Fibroblast of skin of left quadriceps (primary cell): ENCODE data around the gene SRCAP.

ENCODE experiments used
- DNase-seq, 2 experiments: peaks; one replicate each; pipeline ENCODE4 v3.0.0-alpha.2; 2013; ENCODE audit warnings: low read depth in 2 of 2

Gene SRCAP

DNA sequence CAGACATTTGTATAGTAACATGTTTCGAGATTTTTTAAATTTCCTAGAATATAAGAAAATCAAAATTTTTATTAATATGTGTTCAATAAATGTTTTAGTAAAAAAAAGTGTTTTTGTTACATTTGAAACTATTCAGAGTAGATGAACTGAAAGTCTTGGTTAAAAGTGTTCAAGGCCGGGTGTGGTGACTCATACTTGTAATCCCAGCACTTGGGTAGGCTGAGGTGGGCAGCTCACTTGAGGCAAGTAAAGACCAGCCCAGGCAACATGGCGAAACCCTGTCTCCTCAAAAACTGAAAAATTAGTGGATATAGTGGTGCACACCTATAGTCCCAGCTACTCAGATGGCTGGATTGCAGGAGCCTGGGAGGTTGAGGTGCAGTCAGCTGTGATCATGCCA is 32.4 kb downstream of the SRCAP start:
- DNase-seq = no peak

DNA sequence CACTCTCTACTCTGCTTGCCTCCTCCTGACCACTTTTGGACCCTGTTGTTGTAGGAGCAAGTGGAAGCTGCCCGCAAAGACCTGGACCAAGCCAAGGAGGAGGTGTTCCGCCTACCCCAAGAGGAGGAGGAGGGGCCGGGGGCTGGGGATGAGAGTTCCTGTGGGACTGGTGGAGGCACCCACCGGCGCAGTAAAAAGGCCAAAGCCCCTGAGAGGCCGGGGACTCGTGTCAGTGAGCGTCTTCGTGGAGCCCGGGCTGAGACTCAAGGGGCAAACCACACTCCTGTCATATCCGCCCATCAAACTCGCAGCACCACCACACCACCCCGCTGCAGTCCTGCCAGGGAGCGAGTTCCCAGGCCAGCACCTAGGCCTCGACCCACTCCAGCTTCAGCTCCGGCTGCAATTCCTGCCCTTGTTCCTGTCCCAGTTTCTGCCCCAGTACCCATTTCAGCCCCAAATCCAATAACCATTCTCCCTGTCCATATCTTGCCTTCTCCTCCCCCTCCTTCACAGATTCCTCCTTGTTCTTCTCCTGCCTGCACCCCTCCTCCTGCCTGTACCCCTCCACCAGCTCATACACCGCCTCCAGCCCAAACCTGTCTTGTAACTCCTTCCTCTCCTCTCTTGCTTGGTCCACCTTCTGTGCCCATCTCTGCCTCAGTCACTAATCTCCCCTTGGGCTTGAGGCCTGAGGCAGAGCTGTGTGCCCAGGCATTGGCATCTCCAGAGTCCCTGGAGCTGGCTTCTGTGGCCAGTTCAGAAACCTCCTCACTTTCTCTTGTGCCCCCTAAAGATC is 38.2 kb downstream of the SRCAP start:
- no peak for DNase-seq

DNA sequence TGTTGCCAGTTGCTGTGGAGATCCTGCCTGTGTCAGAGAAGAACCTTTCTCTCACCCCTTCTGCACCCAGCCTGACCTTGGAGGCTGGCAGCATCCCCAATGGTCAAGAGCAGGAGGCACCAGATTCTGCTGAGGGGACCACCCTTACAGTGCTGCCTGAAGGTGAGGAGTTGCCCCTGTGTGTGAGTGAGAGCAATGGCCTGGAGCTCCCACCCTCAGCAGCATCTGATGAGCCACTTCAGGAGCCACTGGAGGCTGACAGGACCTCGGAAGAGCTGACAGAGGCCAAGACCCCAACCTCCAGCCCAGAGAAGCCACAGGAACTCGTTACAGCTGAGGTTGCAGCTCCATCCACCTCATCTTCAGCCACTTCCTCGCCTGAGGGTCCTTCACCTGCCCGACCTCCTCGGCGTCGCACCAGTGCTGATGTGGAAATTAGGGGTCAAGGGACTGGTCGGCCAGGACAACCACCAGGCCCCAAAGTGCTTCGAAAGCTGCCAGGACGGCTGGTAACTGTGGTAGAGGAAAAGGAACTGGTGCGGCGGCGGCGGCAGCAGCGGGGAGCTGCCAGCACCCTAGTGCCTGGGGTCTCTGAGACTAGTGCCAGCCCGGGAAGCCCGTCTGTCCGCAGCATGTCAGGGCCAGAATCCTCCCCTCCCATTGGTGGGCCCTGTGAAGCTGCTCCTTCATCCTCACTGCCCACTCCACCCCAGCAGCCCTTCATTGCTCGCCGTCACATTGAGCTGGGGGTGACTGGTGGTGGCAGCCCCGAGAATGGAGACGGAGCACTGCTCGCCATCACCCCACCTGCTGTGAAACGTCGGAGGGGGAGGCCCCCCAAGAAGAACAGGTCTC is 39.0 kb downstream of the SRCAP start:
- no peak for DNase-seq

DNA sequence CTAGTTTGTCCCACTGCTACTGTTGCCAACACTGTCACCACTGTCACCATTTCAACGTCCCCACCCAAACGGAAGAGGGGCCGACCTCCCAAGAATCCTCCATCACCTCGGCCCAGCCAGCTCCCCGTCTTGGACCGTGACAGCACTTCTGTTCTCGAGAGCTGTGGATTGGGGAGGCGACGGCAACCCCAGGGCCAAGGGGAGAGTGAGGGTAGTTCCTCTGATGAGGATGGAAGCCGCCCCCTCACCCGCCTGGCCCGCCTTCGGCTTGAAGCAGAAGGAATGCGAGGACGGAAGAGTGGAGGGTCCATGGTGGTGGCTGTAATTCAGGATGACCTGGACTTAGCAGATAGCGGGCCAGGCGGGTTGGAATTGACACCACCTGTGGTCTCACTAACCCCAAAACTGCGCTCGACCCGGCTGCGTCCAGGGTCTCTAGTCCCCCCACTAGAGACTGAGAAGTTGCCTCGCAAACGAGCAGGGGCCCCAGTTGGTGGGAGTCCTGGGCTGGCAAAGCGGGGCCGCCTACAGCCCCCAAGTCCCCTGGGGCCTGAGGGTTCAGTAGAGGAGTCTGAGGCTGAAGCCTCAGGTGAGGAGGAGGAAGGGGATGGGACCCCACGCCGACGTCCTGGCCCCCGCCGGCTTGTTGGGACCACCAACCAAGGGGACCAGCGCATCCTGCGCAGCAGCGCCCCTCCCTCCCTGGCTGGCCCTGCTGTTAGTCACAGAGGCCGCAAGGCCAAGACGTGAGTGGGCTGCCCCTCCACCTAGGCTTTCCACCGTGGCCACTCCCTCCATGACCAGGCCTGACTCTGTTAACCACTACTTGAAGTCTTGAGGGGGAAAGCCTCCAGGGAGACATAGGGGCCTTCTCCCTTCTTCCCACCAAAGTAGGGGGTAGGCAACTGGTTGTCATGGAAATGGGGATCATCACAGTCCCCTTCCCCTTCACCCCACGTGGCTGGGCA is 40.3 kb downstream of the SRCAP start:
- no peak for DNase-seq

DNA sequence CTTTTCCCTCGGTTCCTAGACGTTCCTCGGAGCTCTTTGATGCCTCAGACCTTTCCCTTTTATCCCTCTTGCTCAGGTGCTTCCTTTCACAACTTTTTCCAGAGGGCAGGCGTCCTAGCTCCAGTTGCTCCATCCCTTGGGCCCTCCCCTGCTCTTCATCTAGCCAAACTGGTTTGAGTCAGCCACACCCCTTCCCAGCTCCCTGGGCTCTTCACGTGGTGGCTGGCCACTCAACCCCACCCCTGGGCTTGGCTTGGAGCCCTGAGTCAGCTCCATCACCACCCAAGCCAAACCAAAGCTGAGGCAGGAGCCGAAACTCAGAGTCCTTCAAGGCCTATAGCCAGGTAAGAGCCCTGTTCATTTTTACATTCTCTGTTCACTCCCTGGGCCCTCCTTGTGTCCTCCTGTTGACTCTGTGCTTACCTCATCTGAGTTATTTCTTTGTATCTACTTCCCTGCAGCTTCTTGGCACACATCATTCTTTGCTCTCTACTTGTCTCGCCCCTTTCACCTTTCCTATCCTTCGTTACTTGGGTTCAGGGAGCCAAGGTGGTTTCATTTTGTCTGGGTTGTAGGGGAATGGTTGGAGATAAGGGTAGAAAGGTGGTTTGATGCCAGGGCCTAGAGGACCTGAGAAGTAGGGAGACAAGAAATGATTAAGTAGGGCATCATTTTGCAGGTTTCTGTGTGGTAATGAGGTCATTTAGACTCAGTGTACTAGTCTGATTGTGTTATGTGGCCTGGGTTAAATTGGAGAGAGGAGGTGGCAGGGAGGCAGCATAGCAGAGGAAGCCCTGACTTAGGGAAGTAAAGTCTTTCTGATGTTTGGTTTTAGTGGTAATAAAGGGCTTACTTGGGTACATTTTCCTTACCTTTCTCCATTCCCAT is 41.6 kb downstream of the SRCAP start:
- DNase-seq = no peak

DNA sequence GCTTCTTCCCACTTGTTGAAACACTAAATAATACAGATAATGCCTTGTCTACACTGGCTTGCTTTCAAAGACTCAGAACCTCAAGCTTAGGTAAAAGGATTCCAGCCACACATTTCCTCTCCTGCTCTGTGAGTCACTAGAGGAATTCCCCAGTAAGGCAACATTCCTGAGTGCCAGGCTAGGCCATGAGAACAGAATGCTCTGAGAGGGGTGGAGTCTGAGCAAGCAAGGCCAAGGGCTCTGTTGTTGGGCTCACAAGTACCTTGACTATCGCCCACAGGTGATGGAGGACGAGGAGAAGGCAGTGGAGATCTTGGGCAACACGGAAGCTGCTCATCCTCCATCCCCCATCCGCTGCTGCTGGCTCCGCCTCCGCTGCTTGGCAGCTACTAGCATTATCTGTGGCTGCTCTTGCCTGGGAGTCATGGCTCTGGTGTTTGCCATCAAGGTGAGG is 42.5 kb downstream of the SRCAP start:
- DNase-seq = peak; percentile 36 to 45

DNA sequence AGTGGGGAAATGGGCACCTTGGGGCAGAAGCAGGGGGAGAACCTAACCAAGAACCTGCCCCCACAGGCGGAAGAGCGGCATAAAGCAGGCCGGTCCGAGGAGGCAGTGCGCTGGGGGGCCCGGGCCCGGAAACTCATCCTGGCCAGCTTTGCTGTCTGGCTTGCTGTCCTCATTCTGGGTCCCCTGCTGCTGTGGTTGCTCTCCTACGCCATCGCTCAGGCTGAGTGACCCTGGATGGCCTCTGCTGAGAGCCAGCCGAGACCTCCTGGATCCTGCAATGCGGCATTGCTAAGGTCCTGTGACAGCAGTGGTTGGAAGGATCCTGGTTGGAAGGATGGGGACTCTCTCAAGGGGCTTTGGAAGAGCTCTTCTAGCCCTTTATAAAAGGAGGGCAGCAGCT is 44.7 kb downstream of the SRCAP start:
- DNase-seq = no peak

DNA sequence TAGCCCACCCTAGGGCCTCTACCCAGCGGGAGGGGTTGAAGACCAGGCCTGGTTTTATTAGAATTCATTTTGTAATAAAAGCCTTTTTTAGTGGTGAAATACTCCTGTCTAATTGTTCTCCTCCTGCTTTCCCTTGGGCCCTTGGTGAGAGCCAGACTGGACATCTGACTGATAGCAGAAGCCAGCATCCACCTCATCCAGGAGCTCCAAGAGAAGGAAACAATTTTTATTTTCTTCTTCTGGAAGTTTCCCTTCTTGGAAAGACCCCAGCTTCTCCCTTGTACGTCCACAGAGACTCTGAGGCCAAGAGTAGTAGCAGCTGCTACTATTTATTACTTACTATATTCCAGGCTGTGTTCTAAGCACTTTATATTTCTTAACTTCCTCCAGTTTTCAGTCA is 45.2 kb downstream of the SRCAP start:
- no peak for DNase-seq

DNA sequence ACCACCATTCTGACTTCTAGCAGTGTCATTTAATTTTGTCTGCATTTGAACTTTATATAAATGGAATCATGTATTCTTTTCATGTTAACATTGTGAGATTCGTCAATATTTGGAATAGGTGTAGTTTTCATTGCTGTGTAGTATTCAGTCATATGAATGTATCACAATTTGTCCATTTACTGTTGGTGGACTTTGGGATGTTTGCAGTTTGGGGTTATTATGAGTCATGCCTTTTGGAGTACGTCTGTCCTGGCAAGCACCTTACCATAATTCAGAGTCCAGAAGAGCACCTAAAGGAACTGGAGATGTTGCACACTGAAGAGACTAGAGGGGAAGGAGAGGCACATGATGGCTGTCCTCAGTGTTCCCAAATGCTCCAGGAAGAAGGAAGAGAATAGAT is 46.1 kb downstream of the SRCAP start:
- no peak for DNase-seq

DNA sequence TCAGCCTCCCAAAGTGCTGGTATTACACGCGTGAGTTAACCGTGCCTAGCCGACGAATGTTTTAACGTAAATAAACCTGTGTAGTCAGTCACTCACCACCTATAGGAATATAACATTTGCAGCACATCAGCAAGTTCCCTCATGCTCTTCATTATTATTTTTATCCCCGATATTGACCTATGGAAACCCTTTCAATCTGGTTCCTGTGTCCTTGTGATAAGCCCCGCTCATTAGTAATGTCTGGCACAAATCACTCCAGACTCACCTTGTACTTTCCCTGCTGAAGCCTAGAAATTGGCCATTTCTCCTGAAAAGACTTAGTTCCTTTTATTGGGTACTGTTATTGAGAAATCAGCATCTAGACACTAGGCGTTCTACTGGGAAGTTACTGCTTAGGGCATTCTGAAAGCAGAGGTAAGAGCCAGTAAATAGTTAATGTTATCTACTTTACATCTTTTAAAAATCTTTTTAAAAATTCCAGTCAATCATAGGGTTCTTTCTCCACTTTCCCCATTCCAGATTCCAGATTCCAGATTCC is 47.7 kb downstream of the SRCAP start:
- no peak for DNase-seq

DNA sequence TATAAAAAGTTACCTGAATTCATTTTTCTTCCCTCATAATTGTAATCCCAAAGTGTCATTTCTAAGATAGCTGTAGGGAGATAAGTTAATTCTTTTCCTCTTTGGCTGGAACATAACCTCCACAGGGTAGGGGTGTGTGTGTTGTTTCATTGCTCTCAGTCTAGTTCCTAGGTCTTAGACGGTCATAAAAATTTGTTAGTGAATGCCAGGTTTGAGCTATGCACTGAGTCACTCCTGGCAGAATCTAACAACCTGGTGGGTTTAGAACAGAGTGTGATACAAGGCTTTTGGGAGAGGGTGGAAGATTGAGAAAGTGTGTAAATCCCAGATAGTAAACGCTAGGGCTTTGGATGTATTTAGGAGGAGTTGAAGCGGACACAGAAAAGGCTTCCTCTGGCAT is 48.4 kb downstream of the SRCAP start:
- no peak for DNase-seq

DNA sequence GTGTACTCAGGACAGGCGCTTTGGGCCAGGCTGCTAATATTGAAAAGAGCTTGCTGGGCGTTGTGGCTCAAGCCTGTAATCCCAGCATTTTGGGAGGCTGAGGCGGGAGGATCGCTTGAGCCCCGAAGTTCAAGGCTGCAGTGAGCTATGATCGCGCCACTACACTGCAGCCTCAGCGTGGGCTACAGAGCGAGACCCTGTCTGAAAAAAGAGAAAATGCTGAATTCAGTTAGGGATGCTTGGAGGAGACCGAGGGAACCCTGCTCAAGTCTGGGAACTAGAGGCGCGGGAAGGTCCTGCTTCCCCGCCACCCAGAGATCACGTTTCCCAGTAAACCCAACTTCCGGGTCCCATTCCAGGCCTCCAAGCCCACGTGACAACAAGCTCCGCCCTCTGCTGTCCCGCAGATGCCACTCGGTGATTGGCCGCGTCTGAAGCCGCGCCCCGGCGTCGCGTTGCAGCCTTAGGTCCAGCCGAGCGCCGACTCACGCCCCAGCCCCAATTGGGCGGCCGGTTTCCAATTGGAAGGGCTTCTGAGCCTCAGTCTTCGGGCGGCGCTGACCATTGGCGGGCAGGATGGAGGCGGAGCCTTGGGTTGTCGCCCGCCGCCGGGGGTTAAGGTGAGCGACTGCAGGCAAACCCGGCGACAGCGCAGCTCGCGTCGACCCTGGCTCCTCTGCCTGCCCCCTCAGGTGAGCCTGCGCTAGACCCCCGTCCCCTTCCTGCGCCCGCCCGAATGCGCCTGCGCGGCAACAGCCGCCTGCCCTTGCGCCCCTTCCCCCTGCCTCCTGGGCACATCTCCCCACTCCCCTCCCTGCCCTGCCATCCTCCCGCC is 49.0 kb downstream of the SRCAP start, which contains the start of gene PHKG2:
Gene PHKG2, plus strand, starts transcription at position 627 of the 835 bp plus-strand sequence. CDS start 396 bp downstream, outside the sequence.
- peak; percentile 96 for DNase-seq

DNA sequence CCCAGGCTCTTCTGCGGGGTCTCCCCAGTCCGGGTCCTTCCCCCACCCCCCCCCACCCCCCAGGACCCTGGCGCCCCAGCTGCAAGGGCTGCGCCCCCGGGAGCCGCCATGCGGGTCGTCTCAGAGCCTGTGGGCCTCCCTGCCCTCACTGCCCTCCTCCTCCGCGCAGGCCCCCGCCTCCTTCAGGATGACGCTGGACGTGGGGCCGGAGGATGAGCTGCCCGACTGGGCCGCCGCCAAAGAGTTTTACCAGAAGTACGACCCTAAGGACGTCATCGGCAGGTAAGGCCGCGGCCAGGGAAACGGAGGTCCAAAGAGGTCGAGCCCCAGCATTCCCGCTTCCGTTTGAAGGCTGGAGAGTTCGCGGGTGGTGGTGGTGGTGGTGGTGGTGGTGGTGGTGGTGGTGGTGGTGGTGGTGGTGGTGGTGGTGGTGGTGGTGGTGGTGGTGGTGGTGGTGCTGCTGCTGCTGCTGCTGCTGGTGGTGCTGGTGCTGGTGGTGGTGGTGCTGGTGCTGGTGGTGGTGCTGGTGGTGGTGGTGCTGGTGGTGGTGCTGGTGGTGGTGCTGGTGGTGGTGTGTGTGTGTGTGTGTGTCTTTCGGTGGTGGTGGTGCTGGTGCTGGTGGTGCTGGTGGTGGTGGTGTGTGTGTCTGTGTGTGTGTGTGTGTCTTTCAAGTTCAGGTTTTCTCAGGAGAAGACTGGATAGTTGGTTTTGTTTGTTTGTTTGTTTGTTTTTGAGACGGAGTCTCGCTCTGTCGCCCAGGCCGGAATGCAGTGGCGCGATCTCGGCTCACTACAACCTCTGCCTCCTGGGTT is 49.9 kb downstream of the SRCAP start:
- no peak for DNase-seq

DNA sequence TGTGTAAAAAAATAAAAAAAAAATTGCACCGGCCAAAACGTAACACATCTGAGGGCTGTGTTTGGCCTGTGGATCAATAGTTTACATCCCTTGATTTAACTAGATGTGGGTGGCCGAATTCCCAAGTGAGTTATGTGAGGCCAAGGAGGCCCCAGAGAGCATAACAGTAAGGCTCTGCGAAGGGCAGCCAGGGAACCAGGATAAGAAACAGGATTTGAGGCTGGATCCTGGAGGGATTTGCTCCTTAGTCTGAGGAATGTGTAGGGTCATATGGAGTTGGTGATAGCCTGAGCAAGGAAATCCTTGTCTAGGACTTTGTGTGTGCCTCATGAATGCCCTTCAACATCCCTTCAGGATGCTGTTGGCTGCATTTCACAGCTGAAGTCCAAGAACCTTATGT is 51.2 kb downstream of the SRCAP start:
- DNase-seq = no peak

DNA sequence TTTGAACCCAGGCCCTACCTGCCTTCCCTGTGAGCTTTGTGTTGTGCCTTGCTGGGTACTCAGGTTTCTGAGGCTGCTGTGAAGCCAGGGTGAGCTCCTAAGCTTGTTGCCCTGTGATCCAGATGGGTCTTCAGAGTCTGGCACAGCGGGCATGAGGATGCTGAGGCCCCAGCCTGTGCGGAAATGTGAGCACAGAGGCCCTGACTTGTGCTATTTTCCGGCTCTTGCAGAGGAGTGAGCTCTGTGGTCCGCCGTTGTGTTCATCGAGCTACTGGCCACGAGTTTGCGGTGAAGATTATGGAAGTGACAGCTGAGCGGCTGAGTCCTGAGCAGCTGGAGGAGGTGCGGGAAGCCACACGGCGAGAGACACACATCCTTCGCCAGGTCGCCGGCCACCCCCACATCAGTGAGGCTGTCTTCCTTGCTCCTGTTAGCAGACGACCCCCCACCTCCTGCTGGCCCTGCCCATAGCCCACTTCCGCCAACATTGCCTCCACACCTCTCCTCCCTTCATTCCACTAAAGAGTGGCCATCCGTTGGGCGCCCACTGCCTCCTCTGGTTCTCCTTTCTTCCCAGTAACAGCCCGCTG is 52.0 kb downstream of the SRCAP start:
- DNase-seq = no peak

DNA sequence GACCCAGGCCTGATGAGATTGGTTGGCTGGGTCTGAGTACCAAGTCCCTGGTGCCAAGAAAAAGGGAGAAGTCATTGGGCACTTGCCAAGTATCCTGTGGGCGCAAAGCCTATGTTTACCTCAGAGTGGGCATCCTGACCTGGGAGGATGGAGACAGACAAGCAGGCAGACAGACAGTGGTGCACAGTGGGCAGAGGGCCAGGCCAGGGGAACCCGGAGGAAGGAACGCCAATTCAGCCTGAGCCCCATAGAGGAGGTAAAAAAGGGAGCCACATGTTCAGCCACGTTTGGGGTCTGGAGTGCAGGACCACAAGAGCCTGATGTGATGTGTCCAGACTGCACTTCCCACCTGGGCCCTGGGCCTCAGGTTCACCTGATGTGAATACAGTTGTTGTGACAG is 54.6 kb downstream of the SRCAP start:
- no peak for DNase-seq

DNA sequence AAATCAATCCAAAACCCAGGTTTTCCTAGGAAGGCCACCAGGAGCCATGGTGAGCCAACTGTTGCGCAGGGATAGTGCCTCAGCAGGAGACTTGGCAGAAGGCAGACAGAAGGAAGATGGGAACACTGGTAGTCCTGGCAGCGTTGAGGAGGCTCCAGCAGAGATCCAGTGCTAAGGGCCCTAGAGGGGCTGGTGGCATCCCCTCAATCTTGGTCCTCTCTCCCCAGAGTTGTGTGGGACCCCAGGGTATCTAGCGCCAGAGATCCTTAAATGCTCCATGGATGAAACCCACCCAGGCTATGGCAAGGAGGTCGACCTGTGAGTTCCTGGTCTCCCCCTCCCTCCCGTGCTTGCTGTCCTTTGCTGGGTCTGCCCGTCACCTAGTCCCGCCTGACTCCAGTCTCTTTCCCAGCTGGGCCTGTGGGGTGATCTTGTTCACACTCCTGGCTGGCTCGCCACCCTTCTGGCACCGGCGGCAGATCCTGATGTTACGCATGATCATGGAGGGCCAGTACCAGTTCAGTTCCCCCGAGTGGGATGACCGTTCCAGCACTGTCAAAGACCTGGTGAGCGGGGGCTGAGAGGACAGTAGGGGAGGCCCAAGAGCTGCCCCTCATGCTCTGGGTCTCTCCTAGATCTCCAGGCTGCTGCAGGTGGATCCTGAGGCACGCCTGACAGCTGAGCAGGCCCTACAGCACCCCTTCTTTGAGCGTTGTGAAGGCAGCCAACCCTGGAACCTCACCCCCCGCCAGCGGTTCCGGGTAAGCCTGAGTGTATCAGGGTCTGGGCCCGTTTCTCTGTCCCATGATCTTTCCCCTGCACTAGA is 57.2 kb downstream of the SRCAP start:
- DNase-seq = no peak

DNA sequence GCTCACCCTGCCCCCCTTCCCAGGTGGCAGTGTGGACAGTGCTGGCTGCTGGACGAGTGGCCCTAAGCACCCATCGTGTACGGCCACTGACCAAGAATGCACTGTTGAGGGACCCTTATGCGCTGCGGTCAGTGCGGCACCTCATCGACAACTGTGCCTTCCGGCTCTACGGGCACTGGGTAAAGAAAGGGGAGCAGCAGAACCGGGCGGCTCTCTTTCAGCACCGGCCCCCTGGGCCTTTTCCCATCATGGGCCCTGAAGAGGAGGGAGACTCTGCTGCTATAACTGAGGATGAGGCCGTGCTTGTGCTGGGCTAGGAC is 57.8 kb downstream of the SRCAP start:
- no peak for DNase-seq
